Gastroesophageal sphincter (tissue), 2 donors: ENCODE results near the gene AIFM3.

Source experiments
- EP300 ChIP-seq: sonication (generic); formaldehyde crosslinking; IDR thresholded peaks from one replicate; pipeline ENCODE4 v1.6.1; 2017; ENCODE audit warnings: antibody characterized with exemption, mild to moderate bottlenecking
- POLR2A ChIP-seq, 2 donors: fragments of 450-650 bp; IDR thresholded peaks; one replicate each; pipeline ENCODE4 v1.6.1; 2017; ENCODE audit warnings: antibody characterized with exemption in 2 of 2, mild to moderate bottlenecking in 2 of 2, moderate library complexity in 1 of 2

GRCh38 chr22:20927940-20928572 lies 39.0 kb upstream of the AIFM3 start:
- TF ChIP-seq EP300 (no peak), POLR2A (IDR thresholded peaks at IDR 0.05) (no peak)
